Transverse colon (tissue), 4 donors: ENCODE results near the gene DTX3.

Source experiments
- POLR2AphosphoS5 ChIP-seq, 3 donors: sonication (generic); formaldehyde crosslinking; IDR thresholded peaks; one replicate each; pipeline ENCODE4 v1.6.1; 2016; ENCODE audit warnings: antibody characterized with exemption in 3 of 3
- TF ChIP-seq, protein P1 (sequence below), 5 experiments: fragments of 200-600 bp in 3 of 5; fragments of 450-650 bp in 2 of 5; sonication (generic) in 3 of 5; IDR thresholded peaks; 1 replicate in 2 of 5; 2 replicates in 3 of 5; pipeline ENCODE4 v1.5.1; 2016 to 2017; ENCODE audit warnings: antibody characterized with exemption in 5 of 5, inconsistent platforms in 3 of 5, mild to moderate bottlenecking in 2 of 5, moderate library complexity in 1 of 5

DNA sequence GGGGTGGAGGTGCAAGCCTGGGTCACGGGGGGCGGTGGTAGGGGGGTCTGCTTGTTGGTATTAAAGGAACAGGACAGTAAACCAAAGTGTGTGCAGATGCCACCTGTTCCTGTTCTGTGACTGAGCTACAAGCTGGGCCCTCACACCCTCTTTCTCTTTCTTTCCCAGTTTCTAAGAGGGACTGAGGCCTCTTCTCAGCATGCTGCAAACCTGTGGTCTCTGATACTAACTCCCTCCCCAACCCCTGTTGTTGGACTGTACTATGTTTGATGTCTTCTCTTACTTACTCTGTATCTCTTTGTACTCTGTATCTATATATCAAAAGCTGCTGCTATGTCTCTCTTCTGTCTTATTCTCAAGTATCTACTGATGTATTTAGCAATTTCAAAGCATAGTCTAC, 20.6 kb upstream of the DTX3 start:
- TF ChIP-seq POLR2AphosphoS5 (IDR thresholded peaks at IDR 0.05), result no peak
- TF ChIP-seq, protein P1, sequence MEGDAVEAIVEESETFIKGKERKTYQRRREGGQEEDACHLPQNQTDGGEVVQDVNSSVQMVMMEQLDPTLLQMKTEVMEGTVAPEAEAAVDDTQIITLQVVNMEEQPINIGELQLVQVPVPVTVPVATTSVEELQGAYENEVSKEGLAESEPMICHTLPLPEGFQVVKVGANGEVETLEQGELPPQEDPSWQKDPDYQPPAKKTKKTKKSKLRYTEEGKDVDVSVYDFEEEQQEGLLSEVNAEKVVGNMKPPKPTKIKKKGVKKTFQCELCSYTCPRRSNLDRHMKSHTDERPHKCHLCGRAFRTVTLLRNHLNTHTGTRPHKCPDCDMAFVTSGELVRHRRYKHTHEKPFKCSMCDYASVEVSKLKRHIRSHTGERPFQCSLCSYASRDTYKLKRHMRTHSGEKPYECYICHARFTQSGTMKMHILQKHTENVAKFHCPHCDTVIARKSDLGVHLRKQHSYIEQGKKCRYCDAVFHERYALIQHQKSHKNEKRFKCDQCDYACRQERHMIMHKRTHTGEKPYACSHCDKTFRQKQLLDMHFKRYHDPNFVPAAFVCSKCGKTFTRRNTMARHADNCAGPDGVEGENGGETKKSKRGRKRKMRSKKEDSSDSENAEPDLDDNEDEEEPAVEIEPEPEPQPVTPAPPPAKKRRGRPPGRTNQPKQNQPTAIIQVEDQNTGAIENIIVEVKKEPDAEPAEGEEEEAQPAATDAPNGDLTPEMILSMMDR (IDR thresholded peaks at IDR 0.05), result no peak
